HCT116 (cell line): ENCODE measurements around the gene UCK1. TPM values are rescaled to one million over a fixed set of nuclear protein-coding genes. Genes with fewer than 3 reads are reported as not detected.

ENCODE experiments used
- ATAC-seq: fragments of 200-7000 bp; cut with Tn5 transposase; 2 replicates; pipeline ENCODE4 v1.9.1; 2020; ENCODE audit warnings: mild to moderate bottlenecking, moderate library complexity
- BruUV-seq: library from RNA; stranded (reverse); fragments of 400-500 nt; replicated peaks from 2 replicates; lab custom pipeline; 2021; lab: Mats Ljungman, UMichigan
- CTCF ChIA-PET: fragments of 300-600 bp; sonication (Branson Sonifier 250); formaldehyde crosslinking; loops from one replicate; lab custom pipeline; 2021; ENCODE audit warnings: antibody characterized with exemption; lab: Charles Lee
- POLR2A ChIA-PET: fragments of 300-600, 350-600 bp; sonication (Branson Sonifier 250); formaldehyde crosslinking; loops from one replicate; lab custom pipeline; 2021; ENCODE audit warnings: antibody characterized with exemption; lab: Charles Lee
- RAD21 ChIA-PET, 2 experiments: fragments of 300-600 bp; sonication (Branson Sonifier 250); formaldehyde crosslinking; loops; one replicate each; lab custom pipeline; 2023; ENCODE audit warnings: low total read pairs in 2 of 2; ENCODE audit not compliant: uncharacterized antibody in 2 of 2, unreplicated experiment in 2 of 2, low non-redundant PET in 1 of 2; lab: Charles Lee
- DNase-seq: peaks from one replicate; pipeline ENCODE4 v3.0.0-alpha.2; 2010; ENCODE audit warnings: low read depth, low spot score
- H2AFZ ChIP-seq: fragments of 200-600 bp; shearing (Covaris generic), sonication (generic); 2 replicates; pipeline ENCODE4 v1.6.1; 2017; ENCODE audit warnings: low read depth, mixed run types, mixed read lengths, antibody characterized with exemption, low read length; ENCODE audit not compliant: poor library complexity, severe bottlenecking
- H3K27ac ChIP-seq: 2 replicates; pipeline ENCODE4 v1.5.1; 2012; ENCODE audit warnings: low read depth, low read length
- H3K27me3 ChIP-seq: fragments of 200-600 bp; sonication (generic); 2 replicates; pipeline ENCODE4 v1.6.1; 2016; ENCODE audit warnings: mixed run types, low read length, mixed read lengths; ENCODE audit not compliant: insufficient read depth
- H3K36me3 ChIP-seq, 2 experiments: fragments of 200-500 bp in 1 of 2; fragments of 200-600 bp in 1 of 2; sonication (Bioruptor generic) in 1 of 2; sonication (generic) in 1 of 2; 2 replicates each; pipeline versions ENCODE4 v1.5.1 to v1.6.1; 2014 to 2016; ENCODE audit warnings: low read length in 2 of 2, inconsistent platforms in 1 of 2, mixed read lengths in 1 of 2, mixed run types in 1 of 2; ENCODE audit not compliant: insufficient read depth in 2 of 2, control insufficient read depth in 1 of 2
- H3K4me1 ChIP-seq, 2 experiments: fragments of 200-600 bp in 1 of 2; sonication (generic) in 1 of 2; 2 replicates each; pipeline versions ENCODE4 v1.5.1 to v1.6.1; 2012 to 2017; ENCODE audit warnings: low read length in 2 of 2, inconsistent platforms in 1 of 2, mild to moderate bottlenecking in 1 of 2, mixed read lengths in 1 of 2, mixed run types in 1 of 2, moderate library complexity in 1 of 2; ENCODE audit not compliant: insufficient read depth in 2 of 2, control insufficient read depth in 1 of 2
- H3K4me2 ChIP-seq: fragments of 200-600 bp; sonication (generic); 2 replicates; pipeline ENCODE4 v1.6.1; 2017; ENCODE audit warnings: mixed run types, low read length, mixed read lengths
- H3K4me3 ChIP-seq, 2 experiments: fragments of 200-600 bp in 1 of 2; sonication (generic) in 1 of 2; replicated peaks in 1 of 2; 2 replicates each; pipeline ENCODE4 v1.5.1; 2011 to 2016; ENCODE audit warnings: low read length in 2 of 2, control low read depth in 1 of 2, low read depth in 1 of 2, mild to moderate bottlenecking in 1 of 2, mixed read lengths in 1 of 2, mixed run types in 1 of 2
- H3K79me2 ChIP-seq: fragments of 200-600 bp; sonication (generic); 2 replicates; pipeline ENCODE4 v1.6.1; 2017; ENCODE audit warnings: mild to moderate bottlenecking, mixed run types, low read length, moderate library complexity, mixed read lengths; ENCODE audit not compliant: insufficient read depth
- H3K9ac ChIP-seq: fragments of 200-600 bp; sonication (generic); 2 replicates; pipeline ENCODE4 v1.6.1; 2016; ENCODE audit warnings: low read length, mixed read lengths
- H3K9me2 ChIP-seq: fragments of 200-600 bp; sonication (generic), shearing (Covaris generic); 2 replicates; pipeline ENCODE4 v1.6.1; 2017; ENCODE audit warnings: mixed run types, mild to moderate bottlenecking, moderate library complexity; ENCODE audit not compliant: insufficient read depth
- H3K9me3 ChIP-seq, 2 experiments: fragments of 200-500 bp in 1 of 2; fragments of 200-600 bp in 1 of 2; sonication (Bioruptor generic) in 1 of 2; sonication (generic) in 1 of 2; 2 replicates each; pipeline ENCODE4 v1.6.1; 2014 to 2017; ENCODE audit warnings: low read length in 2 of 2, mixed read lengths in 2 of 2, inconsistent platforms in 1 of 2, low read depth in 1 of 2, mild to moderate bottlenecking in 1 of 2, mixed run types in 1 of 2, moderate library complexity in 1 of 2; ENCODE audit not compliant: control insufficient read depth in 1 of 2, insufficient read depth in 1 of 2
- H4K20me1 ChIP-seq: fragments of 200-600 bp; sonication (generic), shearing (Covaris generic); 2 replicates; pipeline ENCODE4 v1.6.1; 2017; ENCODE audit warnings: mixed run types, mild to moderate bottlenecking, moderate library complexity; ENCODE audit not compliant: insufficient read depth
- CBX3 ChIP-seq: IDR thresholded peaks from 2 replicates; pipeline ENCODE4 v1.6.1; 2012; ENCODE audit warnings: low read depth
- CEBPB ChIP-seq: IDR thresholded peaks from 2 replicates; pipeline ENCODE4 v1.6.1; 2012; ENCODE audit warnings: low read depth
- EGR1 ChIP-seq: IDR thresholded peaks from 2 replicates; pipeline ENCODE4 v1.6.1; 2012; ENCODE audit warnings: low read depth
- ELF1 ChIP-seq: IDR thresholded peaks from 2 replicates; pipeline ENCODE4 v1.6.1; 2012; ENCODE audit warnings: low read depth, borderline replicate concordance
- EZH2 ChIP-seq: fragments of 200-600 bp; sonication (generic); IDR thresholded peaks from 2 replicates; pipeline ENCODE4 v1.6.1; 2017; ENCODE audit warnings: antibody characterized with exemption, mixed run types
- EZH2phosphoT487 ChIP-seq: fragments of 200-600 bp; IDR thresholded peaks from 2 replicates; pipeline ENCODE4 v1.6.1; 2018; ENCODE audit warnings: antibody characterized with exemption, borderline replicate concordance
- FOSL1 ChIP-seq: IDR thresholded peaks from 2 replicates; pipeline ENCODE4 v1.6.1; 2012; ENCODE audit warnings: low read depth
- POLR2A ChIP-seq: IDR thresholded peaks from 2 replicates; pipeline ENCODE4 v1.7.0; 2011; ENCODE audit warnings: borderline replicate concordance; ENCODE audit not compliant: insufficient read depth, insufficient read length; ENCODE audit errors: extremely low read depth
- POLR2AphosphoS5 ChIP-seq: IDR thresholded peaks from 2 replicates; pipeline ENCODE4 v1.6.1; 2011; ENCODE audit warnings: mild to moderate bottlenecking, low read depth, low read length, moderate library complexity
- REST ChIP-seq: IDR thresholded peaks from 2 replicates; pipeline ENCODE4 v1.6.1; 2012; ENCODE audit warnings: low read depth
- SIN3A ChIP-seq: IDR thresholded peaks from 2 replicates; pipeline ENCODE4 v1.6.1; 2012; ENCODE audit warnings: low read depth
- SP1 ChIP-seq: IDR thresholded peaks from 2 replicates; pipeline ENCODE4 v1.6.1; 2012; ENCODE audit warnings: low read depth
- TCF7L2 ChIP-seq: IDR thresholded peaks from 2 replicates; pipeline ENCODE4 v1.7.0; 2011; ENCODE audit warnings: borderline replicate concordance, inconsistent platforms; ENCODE audit not compliant: insufficient read depth, insufficient read length; ENCODE audit errors: extremely low read depth
- YY1 ChIP-seq: IDR thresholded peaks from 2 replicates; pipeline ENCODE4 v1.6.1; 2011; ENCODE audit warnings: low read length, low read depth, moderate library complexity, mild to moderate bottlenecking; ENCODE audit not compliant: insufficient replicate concordance; ENCODE audit errors: extremely low read depth
- ZNF274 ChIP-seq: fragments of 200-500 bp; sonication (Bioruptor generic); IDR thresholded peaks from 2 replicates; pipeline ENCODE4 v1.6.1; 2014; ENCODE audit warnings: mild to moderate bottlenecking, low read depth, low read length, inconsistent platforms
- intact Hi-C: fragments of 100-400 bp; cut with micrococcal nuclease; formaldehyde crosslinking; loops from 2 replicates; pipeline ENCODE4 v1.10.0; 2022
- total RNA-seq: library from RNA; stranded (reverse); gene quantifications from one replicate; pipeline ENCODE4 v1.2.1, GENCODE V29; 2021; ENCODE audit not compliant: unreplicated experiment
- TF ChIP-seq, protein P1 (sequence below): IDR thresholded peaks from 2 replicates; pipeline ENCODE4 v1.6.1; 2012

Gene UCK1
- total RNA-seq, 1 experiment from 2014 or later = 17.5 TPM

GRCh38 chr9:131483319-131484050 lies 47.6 kb downstream of the UCK1 start:
- Histone ChIP-seq H4K20me1 (peaks cover 6% of the 10 kb centered on the region; the same call in 1 of the 2 replicates), H2AFZ (no peak overlapping the region), H3K4me1 (no peaks in the 10 kb centered on the region), H3K4me3 (no peak overlapping the region), H3K9ac (no peak overlapping the region), H3K79me2 (peaks cover 35% of the 10 kb centered on the region; the same call in 1 of the 2 replicates), H3K27ac (no peak overlapping the region), H3K27me3 (no peaks in the 10 kb centered on the region), H3K9me3 (no peaks in the 10 kb centered on the region), H3K9me2 (no peaks in the 10 kb centered on the region), H3K36me3 (peaks cover 71 to 85% of the 10 kb centered on the region in 2 experiments), H3K4me2 (no peak overlapping the region)
- ATAC-seq (no peak), DNase-seq (no peak)
- ChIA-PET RAD21 (no interaction called here), POLR2A (no interaction called here), CTCF (no interaction called here)
- no TSS peak for BruUV-seq
- no peak for TF ChIP-seq ZNF274
- TF ChIP-seq SP1 = no peak
- no peak for TF ChIP-seq ELF1
- no peak for TF ChIP-seq POLR2A
- intact Hi-C loops = no loop called here

DNA sequence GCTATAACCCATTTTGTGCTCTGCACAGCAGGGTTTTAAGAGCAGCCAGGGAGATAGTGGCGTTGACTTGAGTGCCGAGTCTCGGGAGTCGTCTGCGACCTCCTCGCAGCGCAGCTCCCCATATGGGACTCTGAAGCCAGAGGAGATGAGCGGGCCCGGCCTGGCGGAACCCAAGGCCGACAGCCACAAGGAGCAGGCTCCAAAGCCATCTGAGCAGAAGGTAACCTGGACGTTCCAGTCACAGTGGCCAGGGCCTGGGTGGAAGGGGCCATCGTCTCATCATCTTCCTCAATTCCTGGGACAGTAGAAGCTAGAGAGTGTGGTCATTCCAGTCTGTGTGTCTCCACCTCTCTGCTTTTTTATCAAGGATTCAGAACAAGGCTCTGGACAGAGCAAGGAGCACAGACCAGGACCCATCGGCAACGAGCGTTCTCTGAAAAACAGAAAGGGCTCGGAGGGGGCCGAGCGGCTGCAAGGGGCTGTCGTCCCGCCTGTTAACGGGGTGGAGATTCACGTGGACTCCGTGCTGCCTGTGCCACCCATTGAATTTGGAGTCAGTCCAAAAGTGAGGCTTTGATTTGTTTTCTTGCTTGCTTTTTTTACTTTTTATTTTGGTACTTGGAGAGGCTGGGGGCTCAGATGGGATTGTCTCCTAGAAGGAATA lies 48.6 kb downstream of the UCK1 start:
- peaks cover 42% of the 10 kb centered on the region; the same call in 1 of the 2 replicates for H3K79me2 ChIP-seq
- ATAC-seq (no peak), DNase-seq (no peak)
- intact Hi-C loops = no loop called here
- no peak overlapping the region for H3K4me2 ChIP-seq
- POLR2A ChIA-PET = no interaction called here
- BruUV-seq = no TSS peak
- H4K20me1 ChIP-seq = peaks cover 6% of the 10 kb centered on the region; the same call in 1 of the 2 replicates
- no peaks in the 10 kb centered on the region for H3K27me3 ChIP-seq
- no peak overlapping the region for H3K9ac ChIP-seq
- no peaks in the 10 kb centered on the region for H3K9me3 ChIP-seq
- RAD21 ChIA-PET = interaction anchor here in 1 of 2 experiments (0.6 kb wide), 1 partner anchor 266 kb away, joined by 3 read pairs; no protein-coding TSS in a partner anchor
- H3K4me3 ChIP-seq = no peak overlapping the region
- no peaks in the 10 kb centered on the region for H3K9me2 ChIP-seq
- H3K4me1 ChIP-seq = no peaks in the 10 kb centered on the region
- H3K36me3 ChIP-seq = peaks cover 64 to 88% of the 10 kb centered on the region in 2 experiments
- CTCF ChIA-PET = no interaction called here
- H2AFZ ChIP-seq = no peak overlapping the region
- no peak overlapping the region for H3K27ac ChIP-seq
- TF ChIP-seq CEBPB (no peak), REST (no peak), TCF7L2 (no peak), YY1 (no peak), EZH2 (no peak), SIN3A (no peak), ZNF274 (no peak), EZH2phosphoT487 (no peak), SP1 (no peak), FOSL1 (no peak), EGR1 (no peak), CBX3 (no peak), POLR2AphosphoS5 (no peak)
- TF ChIP-seq, protein P1, sequence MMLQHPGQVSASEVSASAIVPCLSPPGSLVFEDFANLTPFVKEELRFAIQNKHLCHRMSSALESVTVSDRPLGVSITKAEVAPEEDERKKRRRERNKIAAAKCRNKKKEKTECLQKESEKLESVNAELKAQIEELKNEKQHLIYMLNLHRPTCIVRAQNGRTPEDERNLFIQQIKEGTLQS = no peak
